ENCODE results near the gene RAP2B. TPM values are rescaled to one million over a fixed set of nuclear protein-coding genes. Genes with fewer than 3 reads are reported as not detected.
"Not testable (repeated sequence)": the region's sequence is repeated elsewhere in the genome, so short reads cannot be mapped to it uniquely, and the experiment has no call there.

Gene RAP2B
- total RNA-seq, 1 donor, result 22.1 TPM

DNA sequence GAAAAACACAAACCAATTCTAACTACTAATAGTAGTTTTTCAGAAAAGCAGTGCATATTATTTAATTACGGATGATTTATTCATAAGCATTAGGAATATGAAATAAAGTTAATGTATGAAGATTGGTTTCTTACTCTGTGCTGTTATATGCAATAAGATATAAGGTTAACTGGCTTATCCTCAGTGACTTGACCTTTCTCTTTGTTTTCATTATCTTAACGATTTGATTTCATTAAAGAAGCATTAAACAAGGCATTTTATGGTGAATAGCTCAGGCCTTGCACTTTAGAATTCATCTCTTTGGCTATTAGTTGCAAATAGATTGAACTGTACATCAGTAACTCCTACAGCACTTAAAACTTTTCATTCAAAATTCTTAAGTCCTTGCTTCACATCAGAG lies 28.9 kb downstream of the RAP2B start:
- no peak for DNase-seq (ENCODE audit: low read depth in 2 of 3, low spot score in 2 of 3)

DNA sequence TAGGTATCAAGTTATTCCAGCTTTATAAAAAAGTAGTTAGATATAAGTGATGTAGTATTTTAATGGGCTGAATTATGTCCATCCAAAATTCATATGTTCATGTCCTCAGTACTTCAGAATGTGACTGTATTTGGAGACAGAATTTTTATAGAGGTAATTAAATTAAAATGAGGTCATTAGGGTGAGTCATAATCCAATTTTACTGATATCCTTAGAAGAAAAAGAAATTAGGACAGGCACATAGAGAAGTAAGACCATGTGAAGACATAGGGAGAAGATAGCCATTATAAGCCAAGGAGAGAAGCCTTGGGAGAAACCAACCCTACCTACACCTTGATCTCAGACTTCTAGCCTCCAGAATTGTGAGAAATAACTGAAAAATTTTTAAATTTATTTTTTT lies 30.3 kb downstream of the RAP2B start:
- DNase-seq (ENCODE audit: low read depth in 2 of 3, low spot score in 2 of 3), result no peak

- not testable (repeated sequence) for DNase-seq (ENCODE audit: low read depth in 2 of 3, low spot score in 2 of 3)
Observed at GRCh38 chr3:153193786-153194476, 31.9 kb downstream of the RAP2B start.

DNA sequence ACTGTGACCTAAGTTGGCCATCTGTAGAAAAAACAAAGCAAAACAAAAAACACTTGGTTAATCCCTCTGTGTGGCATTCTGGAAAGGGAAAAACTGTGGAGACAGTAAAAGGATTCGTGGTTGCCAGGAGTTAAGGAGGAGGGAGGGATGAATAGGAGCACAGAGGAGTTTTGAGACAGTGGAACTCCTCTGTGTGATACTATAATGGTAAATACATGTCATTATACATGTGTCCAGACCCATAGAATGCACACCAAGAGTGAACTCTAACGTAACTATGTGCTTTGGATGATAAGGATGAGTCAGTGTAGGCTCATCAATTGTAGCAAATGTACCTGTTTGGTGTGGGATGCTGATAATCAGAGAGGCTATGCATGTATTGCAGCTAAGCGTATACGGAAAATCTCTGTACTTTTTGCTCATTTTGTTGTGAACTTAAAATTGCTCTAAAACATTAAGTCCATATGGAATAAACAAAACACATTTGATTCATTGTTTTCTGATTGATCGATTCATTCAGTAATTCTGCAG lies 33.4 kb downstream of the RAP2B start:
- no peak for DNase-seq (ENCODE audit: low read depth in 2 of 3, low spot score in 2 of 3)

GRCh38 chr3:153209596-153209995 lies 47.6 kb downstream of the RAP2B start:
- no peak for DNase-seq (ENCODE audit: low read depth in 2 of 3, low spot score in 2 of 3)

DNA sequence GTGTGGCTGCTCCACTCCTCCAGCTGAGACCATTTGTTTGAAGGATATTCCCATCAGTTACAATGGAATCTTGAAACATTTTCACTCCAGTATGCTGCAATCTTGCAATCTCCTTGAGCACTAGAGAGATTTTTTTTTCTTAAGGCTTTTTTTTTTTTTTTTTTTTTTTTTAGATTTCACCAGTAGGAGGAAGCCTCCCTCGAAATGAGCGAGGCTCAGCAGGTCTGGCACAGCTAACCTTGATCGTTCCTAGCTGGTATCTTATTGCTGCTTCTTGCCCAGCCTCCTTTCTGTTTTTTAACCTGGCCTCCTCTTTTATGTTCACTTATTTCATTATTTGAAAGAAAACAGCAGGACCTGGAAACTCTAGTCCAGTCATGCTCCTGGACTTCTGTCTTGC lies 48.1 kb downstream of the RAP2B start:
- DNase-seq (ENCODE audit: low read depth in 2 of 3, low spot score in 2 of 3), result peak; percentile 14 to 41 (median 21)

- no peak for DNase-seq (ENCODE audit: low read depth in 2 of 3, low spot score in 2 of 3)
Observed at GRCh38 chr3:153210660-153211059, 48.6 kb downstream of the RAP2B start.

DNA sequence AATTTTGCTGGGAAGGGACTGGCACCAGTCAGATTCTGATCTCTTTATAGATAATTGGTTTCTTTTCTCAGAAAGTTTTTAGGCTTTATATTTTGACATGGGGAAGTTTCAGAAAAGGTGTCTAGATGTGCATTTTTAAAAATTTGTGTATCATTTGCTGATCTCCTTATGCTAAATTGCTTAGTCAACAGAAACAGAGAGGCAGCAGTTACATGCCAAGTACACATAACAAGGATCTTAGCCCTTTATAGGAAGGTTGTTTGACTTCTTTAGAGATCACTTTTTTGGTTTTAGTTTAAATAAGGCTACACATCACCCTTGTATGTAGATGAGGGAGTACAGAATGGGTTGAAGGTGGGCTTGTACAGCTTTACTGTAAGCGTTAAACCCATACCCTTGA lies 53.5 kb downstream of the RAP2B start:
- DNase-seq (ENCODE audit: low read depth in 2 of 3, low spot score in 2 of 3), result no peak

DNA sequence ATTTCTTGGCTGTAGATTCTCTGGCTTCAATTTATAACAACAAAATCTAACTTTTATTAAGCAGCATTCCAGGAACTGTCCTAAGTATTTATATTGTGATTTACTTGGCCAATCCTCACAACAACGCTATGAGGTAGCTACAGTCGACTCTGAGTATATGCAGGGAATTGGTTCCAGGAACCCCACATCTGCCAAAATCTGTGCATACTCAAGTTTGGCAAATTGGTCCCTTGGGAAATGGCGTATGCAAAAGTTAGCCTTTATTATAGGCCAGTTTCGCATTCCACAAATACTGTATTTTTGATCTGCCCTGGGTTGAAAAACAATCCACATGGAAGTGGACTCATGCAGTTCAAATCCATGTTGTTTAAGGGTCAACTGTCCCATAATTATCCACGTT lies 53.9 kb downstream of the RAP2B start:
- no peak for DNase-seq (ENCODE audit: low read depth in 2 of 3, low spot score in 2 of 3)

DNA sequence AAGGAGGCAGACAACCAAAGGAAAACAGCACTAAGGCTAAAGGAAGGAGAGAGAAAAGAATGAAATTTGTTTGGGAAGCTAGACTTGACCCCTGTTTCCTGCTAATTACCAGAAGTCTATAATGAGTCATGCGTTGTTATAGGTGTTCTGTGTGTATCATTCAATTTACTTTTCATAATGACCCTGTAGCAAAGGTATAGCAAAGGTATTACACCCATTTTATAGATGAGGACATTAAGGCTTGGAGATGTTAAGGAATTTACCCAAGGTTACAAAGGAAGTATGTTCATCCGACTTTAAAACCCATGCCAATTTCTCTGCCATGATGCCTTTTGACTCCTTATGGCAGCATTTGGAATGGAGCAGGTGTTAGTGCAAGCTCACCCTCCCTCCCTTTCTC lies 54.9 kb downstream of the RAP2B start:
- no peak for DNase-seq (ENCODE audit: low read depth in 2 of 3, low spot score in 2 of 3)

DNA sequence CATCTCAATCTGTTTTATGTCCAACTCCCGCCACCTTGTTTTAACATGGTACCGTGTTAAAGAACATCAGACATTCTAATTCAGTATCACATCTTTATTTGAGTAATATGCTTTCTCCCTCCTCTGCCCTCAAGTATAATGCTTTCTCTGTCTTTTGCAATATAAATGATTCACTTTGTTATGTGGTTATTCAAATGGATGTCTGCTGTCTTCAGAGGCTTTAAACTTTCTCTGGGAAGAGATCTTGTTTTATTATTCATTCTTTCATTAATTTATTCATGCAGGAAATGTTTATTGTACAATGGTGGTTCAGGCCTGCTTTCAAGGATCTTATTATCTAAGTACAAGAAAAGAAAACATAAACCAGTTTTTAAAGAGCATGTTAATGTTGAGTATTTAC lies 57.1 kb downstream of the RAP2B start:
- no peak for DNase-seq (ENCODE audit: low read depth in 2 of 3, low spot score in 2 of 3)
